Measurements from ENCODE around the gene CYP1B1. TPM values are rescaled to one million over a fixed set of nuclear protein-coding genes. Genes with fewer than 3 reads are reported as not detected.

CYP1B1 gene
- total and polyA plus RNA-seq, 2 donors (not counting 1 experiment from before 2014, with no cell fraction given) = 43.2 to 94.1 TPM

- no peak overlapping the region for H3K9ac ChIP-seq (ENCODE audit: insufficient read depth, low read length)
- no peak overlapping the region for H3K27ac ChIP-seq (ENCODE audit: insufficient read depth, low read length)
- no peaks in the 10 kb centered on the region for H3K36me3 ChIP-seq (ENCODE audit: control insufficient read depth, insufficient read depth, low read length)
- peaks cover 6% of the 10 kb centered on the region for H3K4me1 ChIP-seq (ENCODE audit: control insufficient read depth, extremely low read depth, insufficient read depth, low read length)
- no peaks in the 10 kb centered on the region for H3K9me3 ChIP-seq (ENCODE audit: control insufficient read depth, insufficient read depth, low read depth, low read length)
- H3K79me2 ChIP-seq (ENCODE audit: control insufficient read depth, insufficient read depth, low read length) = peaks cover 2% of the 10 kb centered on the region
- H2AFZ ChIP-seq (ENCODE audit: low read length) = no peak overlapping the region
- H3K4me3 ChIP-seq (replicated peaks in 1 of 4; ENCODE audit: control extremely low read depth in 1 of 4, insufficient read depth in 1 of 4, low read depth in 3 of 4, low read length in 4 of 4) = peak overlapping the region; percentile 3 to 67 (median 44)
- TF ChIP-seq CTCF (conservative IDR thresholded peaks at IDR 0.05 in 1 of 2, IDR thresholded peaks at IDR 0.05 in 1 of 2; ENCODE audit: low read depth in 1 of 2, low read length in 2 of 2) (no peak), EZH2 (IDR thresholded peaks at IDR 0.05; ENCODE audit: low read length, missing control alignments) (no peak)
- no peak overlapping the region for H3K4me2 ChIP-seq (ENCODE audit: extremely low read depth, insufficient read depth, low read length)
- H3K27me3 ChIP-seq (ENCODE audit: control insufficient read depth, insufficient read depth, low read length) = peaks cover 12% of the 10 kb centered on the region
- H4K20me1 ChIP-seq (ENCODE audit: control insufficient read depth, extremely low read depth, insufficient read depth, low read length) = no peaks in the 10 kb centered on the region
- peak in 1 of 2 donors; percentile 21 for DNase-seq (ENCODE audit: low read depth in 2 of 2)
Measured at GRCh38 chr2:38073211-38074057, 2.5 kb downstream of the CYP1B1 start.

DNA sequence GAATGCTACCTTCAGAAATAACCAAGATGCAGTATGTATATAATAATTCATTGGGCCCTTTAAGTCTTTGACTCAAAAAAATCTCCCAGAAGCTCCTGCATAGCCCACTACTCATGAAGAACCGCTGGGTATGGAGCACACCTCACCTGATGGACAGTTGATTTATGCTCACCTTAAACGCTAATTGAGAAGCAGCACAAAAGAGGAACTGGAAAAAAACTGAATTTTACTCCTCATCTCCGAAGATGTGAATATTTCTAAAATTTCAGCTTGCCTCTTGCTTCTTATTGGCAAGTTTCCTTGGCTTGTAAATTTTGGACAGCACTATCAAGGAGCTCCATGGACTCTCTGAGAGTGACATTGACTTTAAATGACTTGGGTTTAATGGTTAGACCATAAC, 5.5 kb downstream of the CYP1B1 start:
- no peak for TF ChIP-seq CTCF (conservative IDR thresholded peaks at IDR 0.05 in 1 of 2, IDR thresholded peaks at IDR 0.05 in 1 of 2; ENCODE audit: low read depth in 1 of 2, low read length in 2 of 2)
- TF ChIP-seq EZH2 (IDR thresholded peaks at IDR 0.05; ENCODE audit: low read length, missing control alignments) = no peak
- Histone ChIP-seq H3K27ac (ENCODE audit: insufficient read depth, low read length) (no peak overlapping the region), H3K27me3 (ENCODE audit: control insufficient read depth, insufficient read depth, low read length) (peaks cover 9% of the 10 kb centered on the region), H3K4me1 (ENCODE audit: control insufficient read depth, extremely low read depth, insufficient read depth, low read length) (peaks cover 2% of the 10 kb centered on the region), H3K36me3 (ENCODE audit: control insufficient read depth, insufficient read depth, low read length) (no peaks in the 10 kb centered on the region), H3K9me3 (ENCODE audit: control insufficient read depth, insufficient read depth, low read depth, low read length) (no peaks in the 10 kb centered on the region), H3K79me2 (ENCODE audit: control insufficient read depth, insufficient read depth, low read length) (peaks cover 2% of the 10 kb centered on the region), H3K4me2 (ENCODE audit: extremely low read depth, insufficient read depth, low read length) (no peak overlapping the region), H3K4me3 (replicated peaks in 1 of 4; ENCODE audit: control extremely low read depth in 1 of 4, insufficient read depth in 1 of 4, low read depth in 3 of 4, low read length in 4 of 4) (peak overlapping the region in 1 of 4 experiments; percentile 13), H3K9ac (ENCODE audit: insufficient read depth, low read length) (no peak overlapping the region), H2AFZ (ENCODE audit: low read length) (no peak overlapping the region), H4K20me1 (ENCODE audit: control insufficient read depth, extremely low read depth, insufficient read depth, low read length) (no peaks in the 10 kb centered on the region)
- no peak for DNase-seq (ENCODE audit: low read depth in 2 of 2)

DNA sequence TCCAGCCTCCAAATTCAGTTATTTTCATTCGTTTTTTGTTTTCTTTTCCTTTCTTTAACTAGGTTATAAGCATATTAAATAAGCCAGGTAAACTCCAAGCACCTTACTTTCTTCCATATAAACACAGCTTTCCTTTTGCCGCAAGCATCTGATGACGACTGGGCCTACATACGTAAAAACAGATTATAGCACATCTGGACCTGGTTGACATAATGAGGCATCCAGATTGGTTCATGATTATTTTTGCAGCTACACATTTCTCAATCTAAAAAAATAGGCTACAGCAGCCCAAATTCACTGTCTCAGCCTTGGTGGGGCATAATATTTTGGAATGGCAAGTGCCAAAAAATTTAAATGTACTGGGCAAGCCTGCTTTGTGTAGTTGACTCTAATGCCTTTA, 7.7 kb downstream of the CYP1B1 start:
- Histone ChIP-seq H3K79me2 (ENCODE audit: control insufficient read depth, insufficient read depth, low read length) (peaks cover 2% of the 10 kb centered on the region), H3K27ac (ENCODE audit: insufficient read depth, low read length) (no peak overlapping the region), H4K20me1 (ENCODE audit: control insufficient read depth, extremely low read depth, insufficient read depth, low read length) (no peaks in the 10 kb centered on the region), H3K4me3 (replicated peaks in 1 of 4; ENCODE audit: control extremely low read depth in 1 of 4, insufficient read depth in 1 of 4, low read depth in 3 of 4, low read length in 4 of 4) (peak overlapping the region in 1 of 4 experiments; percentile 18), H3K4me2 (ENCODE audit: extremely low read depth, insufficient read depth, low read length) (no peak overlapping the region), H2AFZ (ENCODE audit: low read length) (no peak overlapping the region), H3K9me3 (ENCODE audit: control insufficient read depth, insufficient read depth, low read depth, low read length) (no peaks in the 10 kb centered on the region), H3K27me3 (ENCODE audit: control insufficient read depth, insufficient read depth, low read length) (no peaks in the 10 kb centered on the region), H3K36me3 (ENCODE audit: control insufficient read depth, insufficient read depth, low read length) (no peaks in the 10 kb centered on the region), H3K4me1 (ENCODE audit: control insufficient read depth, extremely low read depth, insufficient read depth, low read length) (peaks cover 2% of the 10 kb centered on the region), H3K9ac (ENCODE audit: insufficient read depth, low read length) (no peak overlapping the region)
- DNase-seq (ENCODE audit: low read depth in 2 of 2) = no peak
- no peak for TF ChIP-seq EZH2 (IDR thresholded peaks at IDR 0.05; ENCODE audit: low read length, missing control alignments)
- no peak for TF ChIP-seq CTCF (conservative IDR thresholded peaks at IDR 0.05 in 1 of 2, IDR thresholded peaks at IDR 0.05 in 1 of 2; ENCODE audit: low read depth in 1 of 2, low read length in 2 of 2)
